IMR-90 (cell line): Measurements from ENCODE around the gene PPM1K. TPM values are rescaled to one million over a fixed set of nuclear protein-coding genes. Genes with fewer than 3 reads are reported as not detected.

Source experiments
- ATAC-seq: fragments of 200-7000 bp; cut with Tn5 transposase; 2 replicates; pipeline ENCODE4 v1.9.1; 2020; ENCODE audit warnings: low read depth, mild to moderate bottlenecking, moderate library complexity
- BruUV-seq: library from RNA; stranded (reverse); fragments of 400-500 nt; replicated peaks from 2 replicates; lab custom pipeline; 2021; lab: Mats Ljungman, UMichigan
- CTCF ChIA-PET: fragments of 300-600 bp; formaldehyde crosslinking; extraction: SDS; loops from one replicate; lab custom pipeline; 2021; ENCODE audit warnings: antibody characterized with exemption; lab: Yijun Ruan, JAX
- POLR2A ChIA-PET: fragments of 300-600 bp; sonication (Branson Sonifier 250); formaldehyde crosslinking; loops from one replicate; lab custom pipeline; 2022; ENCODE audit warnings: antibody characterized with exemption; ENCODE audit not compliant: unreplicated experiment; lab: Charles Lee
- DNase-seq: peaks from one replicate; pipeline ENCODE4 v3.0.0; 2013
- H2AFZ ChIP-seq: replicated peaks from 2 replicates; pipeline ENCODE3; 2013; ENCODE audit warnings: low read length, mild to moderate bottlenecking; ENCODE audit not compliant: poor library complexity
- H2AK5ac ChIP-seq: 2 replicates; pipeline ENCODE4 v1.6.1; 2013; ENCODE audit warnings: low read depth, low read length, inconsistent platforms
- H2AK9ac ChIP-seq: replicated peaks from 2 replicates; pipeline ENCODE3; 2013; ENCODE audit warnings: mild to moderate bottlenecking, low read depth, low read length, moderate library complexity; ENCODE audit not compliant: poor library complexity
- H2BK120ac ChIP-seq: 2 replicates; pipeline ENCODE4 v1.6.1; 2013; ENCODE audit warnings: low read depth, low read length, inconsistent platforms
- H2BK15ac ChIP-seq: 3 replicates; pipeline ENCODE4 v1.6.1; 2013; ENCODE audit warnings: low read depth, low read length, inconsistent platforms
- H2BK20ac ChIP-seq: 2 replicates; pipeline ENCODE4 v1.6.1; 2013; ENCODE audit warnings: low read depth, mild to moderate bottlenecking, inconsistent platforms, low read length, moderate library complexity
- H2BK5ac ChIP-seq: 2 replicates; pipeline ENCODE4 v1.6.1; 2013; ENCODE audit warnings: mild to moderate bottlenecking, low read depth, low read length, inconsistent platforms; ENCODE audit not compliant: poor library complexity, severe bottlenecking
- H3K14ac ChIP-seq: replicated peaks from 2 replicates; pipeline ENCODE4 v1.6.1; 2013; ENCODE audit warnings: low read depth, low read length, inconsistent platforms
- H3K18ac ChIP-seq: 2 replicates; pipeline ENCODE4 v1.6.1; 2013; ENCODE audit warnings: low read depth, low read length, control low read depth
- H3K23ac ChIP-seq: 2 replicates; pipeline ENCODE4 v1.6.1; 2013; ENCODE audit warnings: low read depth, low read length, inconsistent platforms
- H3K27ac ChIP-seq: 2 replicates; pipeline ENCODE4 v1.5.1; 2013; ENCODE audit warnings: mild to moderate bottlenecking, control low read depth, low read length; ENCODE audit not compliant: insufficient read depth
- H3K27me3 ChIP-seq: 2 replicates; pipeline ENCODE4 v1.6.1; 2013; ENCODE audit warnings: low read length; ENCODE audit not compliant: control insufficient read depth, insufficient read depth
- H3K36me3 ChIP-seq: 2 replicates; pipeline ENCODE4 v1.6.1; 2013; ENCODE audit warnings: low read length, mixed read lengths; ENCODE audit not compliant: control insufficient read depth, insufficient read depth
- H3K4ac ChIP-seq: 2 replicates; pipeline ENCODE4 v1.6.1; 2013; ENCODE audit warnings: low read depth, low read length, inconsistent platforms
- H3K4me1 ChIP-seq: 2 replicates; pipeline ENCODE4 v1.6.1; 2013; ENCODE audit warnings: low read length, mixed read lengths; ENCODE audit not compliant: control insufficient read depth, insufficient read depth
- H3K4me2 ChIP-seq: 2 replicates; pipeline ENCODE4 v1.6.1; 2013; ENCODE audit warnings: low read depth, mild to moderate bottlenecking, control low read depth, low read length, moderate library complexity
- H3K4me3 ChIP-seq: 2 replicates; pipeline ENCODE4 v1.5.1; 2013; ENCODE audit warnings: low read depth, mild to moderate bottlenecking, control low read depth, low read length, moderate library complexity; ENCODE audit not compliant: insufficient read depth
- H3K56ac ChIP-seq: 2 replicates; pipeline ENCODE4 v1.6.1; 2013; ENCODE audit warnings: low read length, inconsistent platforms; ENCODE audit not compliant: insufficient read depth; ENCODE audit errors: extremely low read depth
- H3K79me1 ChIP-seq, 2 experiments: 2 replicates each; pipeline ENCODE4 v1.6.1; 2013; ENCODE audit warnings: low read length in 2 of 2, inconsistent platforms in 1 of 2, low read depth in 1 of 2
- H3K9ac ChIP-seq: 2 replicates; pipeline ENCODE4 v1.6.1; 2013; ENCODE audit warnings: low read depth, low read length, control low read depth
- H3K9me1 ChIP-seq: 2 replicates; pipeline ENCODE4 v1.6.1; 2013; ENCODE audit warnings: low read length, inconsistent platforms; ENCODE audit not compliant: insufficient read depth
- H3K9me3 ChIP-seq: 2 replicates; pipeline ENCODE4 v1.6.1; 2013; ENCODE audit warnings: low read length; ENCODE audit not compliant: control insufficient read depth, insufficient read depth
- H4K20me1 ChIP-seq: 2 replicates; pipeline ENCODE4 v1.6.1; 2013; ENCODE audit warnings: low read length, inconsistent platforms; ENCODE audit not compliant: insufficient read depth
- H4K5ac ChIP-seq: 2 replicates; pipeline ENCODE4 v1.6.1; 2013; ENCODE audit warnings: mild to moderate bottlenecking, low read depth, low read length, control low read depth
- H4K8ac ChIP-seq, 2 experiments: 2 replicates each; pipeline ENCODE4 v1.6.1; 2013; ENCODE audit warnings: low read depth in 2 of 2, low read length in 2 of 2, control low read depth in 1 of 2, inconsistent platforms in 1 of 2
- H4K91ac ChIP-seq: 2 replicates; pipeline ENCODE4 v1.6.1; 2013; ENCODE audit warnings: low read depth, low read length, inconsistent platforms; ENCODE audit not compliant: insufficient read depth
- CEBPB ChIP-seq: IDR thresholded peaks from 2 replicates; pipeline ENCODE4 v1.6.1; 2012; ENCODE audit warnings: low read depth, low read length, improper control_type of control experiment
- NFE2L2 ChIP-seq: fragments of 150-350 bp; IDR thresholded peaks from 2 replicates; pipeline ENCODE4 v1.6.1; 2016; ENCODE audit warnings: low read depth, mild to moderate bottlenecking, low read length
- RCOR1 ChIP-seq: IDR thresholded peaks from 2 replicates; pipeline ENCODE4 v1.6.1; 2012; ENCODE audit warnings: mild to moderate bottlenecking, low read length, improper control_type of control experiment; ENCODE audit not compliant: insufficient replicate concordance
- WGBS, 2 experiments: methylation state at CpG; one replicate each; pipeline versions ENCODE4 v1.1.5 to v1.1.7; 2013; ENCODE audit warnings: missing lambda C conversion rate in 2 of 2; ENCODE audit not compliant: insufficient read length in 1 of 2; ENCODE audit errors: extremely low coverage in 2 of 2; 5-methylcytosine and 5-hydroxymethylcytosine counted together
- dilution Hi-C: fragments of 300-500 bp; cut with HindIII; formaldehyde crosslinking; loops from one replicate; pipeline ENCODE4 v1.14.3; 2018; ENCODE audit warnings: low sequenced_read_pairs; ENCODE audit not compliant: unreplicated experiment
- in situ Hi-C: fragments of 300-500 bp; cut with MboI; formaldehyde crosslinking; loops from 3 replicates; pipeline ENCODE4 v1.14.3; 2019; ENCODE audit warnings: low sequenced_read_pairs, inconsistent platforms, mixed read lengths
- intact Hi-C: fragments of 100-400 bp; cut with micrococcal nuclease; formaldehyde crosslinking; loops from 2 replicates; pipeline ENCODE4 v1.10.0; 2022
- polyA plus RNA-seq, 3 experiments: library from polyadenylated mRNA; depleted of rRNA; stranded (reverse); fragments of >200 nt; gene quantifications; 2 replicates each; pipeline ENCODE4 v1.2.3, GENCODE V29; 2012; ENCODE audit warnings: low replicate concordance in 1 of 3
- total RNA-seq: library from RNA; depleted of rRNA; stranded (reverse); fragments of >200 nt; gene quantifications from 2 replicates; pipeline ENCODE4 v1.2.3, GENCODE V29; 2012

Gene PPM1K
- total and polyA plus RNA-seq, 2 of the 4 experiments (the other 2 are of a cell fraction), result 6.1 to 11.5 TPM

DNA sequence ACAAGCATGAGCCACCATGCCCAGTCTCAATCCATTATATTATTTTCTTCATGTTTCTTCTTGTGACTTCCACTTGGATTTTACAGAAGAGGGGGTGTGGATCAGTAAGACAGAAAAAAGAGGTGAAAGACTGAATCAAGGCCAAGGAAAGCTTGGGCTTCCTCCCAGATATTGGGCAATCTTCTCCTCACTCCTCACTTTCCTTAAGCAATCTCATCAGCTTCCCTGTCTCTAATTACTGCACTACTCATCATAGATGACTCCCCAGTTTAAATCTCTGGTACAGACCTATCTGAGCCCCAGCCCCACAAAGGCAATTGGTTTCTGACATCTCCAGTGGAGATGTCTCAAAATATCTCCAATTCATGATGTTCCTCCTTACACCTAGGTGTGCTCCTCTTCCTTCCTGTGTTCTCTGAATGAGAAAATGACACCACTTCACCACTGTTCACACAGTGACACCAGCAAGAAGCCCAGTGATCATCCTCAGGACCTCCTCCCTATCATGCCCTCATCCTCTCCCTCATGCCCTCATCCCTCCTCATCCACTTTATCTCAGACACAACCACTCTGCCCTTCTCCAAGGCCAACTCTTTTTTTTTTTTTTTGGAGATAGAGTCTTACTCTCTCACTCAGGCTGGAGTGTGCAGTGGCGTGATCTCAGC lies 49.5 kb upstream of the PPM1K start:
- CTCF ChIA-PET, result no interaction called here
- Histone ChIP-seq H2BK15ac (no peak overlapping the region), H4K20me1 (no peaks in the 10 kb centered on the region), H3K18ac (no peak overlapping the region), H3K14ac (no peak overlapping the region), H3K4me1 (no peaks in the 10 kb centered on the region), H3K23ac (no peak overlapping the region), H2AFZ (no peak overlapping the region), H3K4me2 (no peak overlapping the region), H3K4me3 (no peak overlapping the region), H4K5ac (no peak overlapping the region), H3K9me3 (no peaks in the 10 kb centered on the region), H3K9ac (no peak overlapping the region), H2BK120ac (no peak overlapping the region), H2BK5ac (no peak overlapping the region), H3K27ac (no peak overlapping the region), H2AK9ac (no peak overlapping the region), H3K27me3 (peaks cover 5% of the 10 kb centered on the region), H3K56ac (no peak overlapping the region), H4K91ac (no peak overlapping the region), H2BK20ac (no peak overlapping the region), H3K9me1 (no peaks in the 10 kb centered on the region), H2AK5ac (no peak overlapping the region), H3K4ac (no peak overlapping the region), H3K79me1 (no peaks in the 10 kb centered on the region), H4K8ac (no peak overlapping the region), H3K36me3 (no peaks in the 10 kb centered on the region)
- no peak for ATAC-seq
- WGBS, 2 experiments, result no CpG with 5 or more reads among the region's 1 CpG
- BruUV-seq, result no TSS peak
- TF ChIP-seq RCOR1 (no peak), NFE2L2 (no peak), CEBPB (peak; percentile 51)
- in situ Hi-C loops, result no loop called here
- DNase-seq, result peak; percentile 15
- POLR2A ChIA-PET, result no interaction called here
- intact Hi-C loops, result no loop called here
- dilution Hi-C loops, result no loop called here
